NCI-H128 (cell line): Measurements from ENCODE around the gene LONP1.
"Not testable (repeated sequence)": the region's sequence is repeated elsewhere in the genome, so short reads cannot be mapped to it uniquely, and the experiment has no call there.

ENCODE experiments used
- DNase-seq: peaks from one replicate; lab custom pipeline; 2025; ENCODE audit not compliant: unreplicated experiment; lab: John Stamatoyannopoulos, UW

The LONP1 gene

GRCh38 chr19:5714816-5715215, 5.1 kb downstream of the LONP1 start:
- DNase-seq, result no peak

- no peak for DNase-seq
Observed at GRCh38 chr19:5713228-5713627, 6.7 kb downstream of the LONP1 start.

GRCh38 chr19:5711713-5712161, 8.2 kb downstream of the LONP1 start:
- no peak for DNase-seq

GRCh38 chr19:5711025-5711424, 8.9 kb downstream of the LONP1 start:
- no peak for DNase-seq

GRCh38 chr19:5707576-5708575, 12.1 kb downstream of the LONP1 start:
- DNase-seq, result no peak

- no peak for DNase-seq
Observed at GRCh38 chr19:5706876-5707573, 12.9 kb downstream of the LONP1 start.

- DNase-seq, result no peak
Observed at GRCh38 chr19:5705552-5705951, 14.4 kb downstream of the LONP1 start.

GRCh38 chr19:5703819-5704818, 15.8 kb downstream of the LONP1 start:
- no peak for DNase-seq

GRCh38 chr19:5702053-5702410, 17.9 kb downstream of the LONP1 start:
- not testable (repeated sequence) for DNase-seq

- no peak for DNase-seq
Observed at GRCh38 chr19:5700455-5701092, 19.4 kb downstream of the LONP1 start.

- no peak for DNase-seq
Observed at GRCh38 chr19:5698635-5699422, 21.1 kb downstream of the LONP1 start.

- DNase-seq, result no peak
Observed at GRCh38 chr19:5697890-5698634, 21.9 kb downstream of the LONP1 start.

- DNase-seq, result no peak
Observed at GRCh38 chr19:5697022-5697889, 22.7 kb downstream of the LONP1 start.

GRCh38 chr19:5696196-5697021, 23.5 kb downstream of the LONP1 start:
- no peak for DNase-seq

- DNase-seq, result no peak
Observed at GRCh38 chr19:5695649-5696195, 24.2 kb downstream of the LONP1 start.

GRCh38 chr19:5694956-5695648, 24.8 kb downstream of the LONP1 start:
- DNase-seq, result no peak
